Measurements from ENCODE around the gene LYG1.
"Not testable (repeated sequence)": the region's sequence is repeated elsewhere in the genome, so short reads cannot be mapped to it uniquely, and the experiment has no call there.

Gene LYG1

DNA sequence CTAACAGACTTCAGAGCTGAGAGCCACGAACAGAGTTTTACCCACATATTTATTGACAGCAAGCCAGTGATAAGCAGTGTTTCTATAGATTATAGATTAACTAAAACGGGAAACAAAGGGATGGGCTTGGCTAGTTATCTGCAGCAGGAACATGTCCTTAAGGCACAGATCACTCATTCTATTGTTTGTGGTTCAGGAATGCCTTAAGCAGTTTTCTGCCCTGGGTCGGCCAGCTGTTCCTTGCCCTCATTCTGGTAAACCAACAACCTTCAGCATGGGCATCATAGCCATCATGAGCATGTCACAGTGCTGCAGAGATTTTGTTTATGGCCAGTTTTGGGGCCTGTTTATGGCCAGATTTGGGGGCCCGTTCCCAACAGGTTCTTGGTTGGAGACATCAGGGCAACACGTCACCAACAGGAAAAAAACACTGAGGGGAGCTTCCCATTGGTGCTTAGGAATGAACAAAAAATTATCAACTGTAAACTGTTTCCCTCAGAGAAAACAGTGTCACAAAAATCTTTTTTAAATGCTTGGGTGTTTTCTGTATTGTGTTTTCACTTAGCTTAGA, 22.7 kb downstream of the LYG1 start:
- H3K4me3 ChIP-seq (ENCODE audit: low read depth, low read length) = not testable (repeated sequence)

DNA sequence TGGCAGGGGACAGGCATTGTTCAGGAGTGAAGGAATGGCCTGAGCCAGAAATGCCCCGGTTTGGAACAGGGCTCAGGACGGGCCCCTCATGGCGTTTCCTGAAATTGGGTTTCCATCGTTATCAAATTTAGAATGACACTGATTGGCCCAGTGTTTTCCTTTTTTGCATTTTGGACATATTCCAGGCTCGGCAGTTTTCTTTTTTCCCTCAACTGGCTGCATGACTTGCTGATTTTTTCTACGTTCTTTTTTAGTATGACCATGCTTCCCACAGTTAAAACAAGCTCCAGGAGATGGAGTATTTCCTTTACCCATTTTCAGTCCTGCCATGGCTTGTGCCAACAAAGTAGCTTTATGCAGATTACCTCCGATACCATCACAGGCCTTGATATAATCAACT, 25.1 kb downstream of the LYG1 start:
- no peak overlapping the region for H3K4me3 ChIP-seq (ENCODE audit: low read depth, low read length)

- H3K4me3 ChIP-seq (ENCODE audit: low read depth, low read length) = no peak overlapping the region
These were observed 39.8 kb downstream of the LYG1 start for GRCh38 chr2:99261242-99261641.

- no peak overlapping the region for H3K4me3 ChIP-seq (ENCODE audit: low read depth, low read length)
These were observed 40.8 kb downstream of the LYG1 start for GRCh38 chr2:99260184-99260583.

DNA sequence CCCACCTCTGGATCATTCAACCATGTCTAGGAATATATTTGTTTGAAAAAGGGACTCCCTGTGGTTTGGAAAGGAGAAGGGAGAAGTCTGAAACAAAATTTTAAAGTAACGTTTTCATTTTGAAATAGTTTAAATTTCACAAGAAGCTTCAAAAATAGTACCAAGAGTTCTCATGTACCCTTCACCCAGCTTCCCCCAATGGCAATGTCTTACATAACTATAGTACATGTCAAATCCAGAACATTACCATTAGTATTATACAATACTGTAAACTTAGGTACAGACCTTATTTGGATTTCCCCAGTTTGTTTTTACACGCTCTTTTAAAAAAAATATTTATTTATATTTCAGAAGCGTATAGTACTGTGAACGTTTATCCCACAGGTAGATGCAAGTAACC, 41.5 kb downstream of the LYG1 start:
- H3K4me3 ChIP-seq (ENCODE audit: low read depth, low read length) = no peak overlapping the region

- H3K4me3 ChIP-seq (ENCODE audit: low read depth, low read length) = no peak overlapping the region
These were observed 44.3 kb downstream of the LYG1 start for GRCh38 chr2:99256677-99257076.

DNA sequence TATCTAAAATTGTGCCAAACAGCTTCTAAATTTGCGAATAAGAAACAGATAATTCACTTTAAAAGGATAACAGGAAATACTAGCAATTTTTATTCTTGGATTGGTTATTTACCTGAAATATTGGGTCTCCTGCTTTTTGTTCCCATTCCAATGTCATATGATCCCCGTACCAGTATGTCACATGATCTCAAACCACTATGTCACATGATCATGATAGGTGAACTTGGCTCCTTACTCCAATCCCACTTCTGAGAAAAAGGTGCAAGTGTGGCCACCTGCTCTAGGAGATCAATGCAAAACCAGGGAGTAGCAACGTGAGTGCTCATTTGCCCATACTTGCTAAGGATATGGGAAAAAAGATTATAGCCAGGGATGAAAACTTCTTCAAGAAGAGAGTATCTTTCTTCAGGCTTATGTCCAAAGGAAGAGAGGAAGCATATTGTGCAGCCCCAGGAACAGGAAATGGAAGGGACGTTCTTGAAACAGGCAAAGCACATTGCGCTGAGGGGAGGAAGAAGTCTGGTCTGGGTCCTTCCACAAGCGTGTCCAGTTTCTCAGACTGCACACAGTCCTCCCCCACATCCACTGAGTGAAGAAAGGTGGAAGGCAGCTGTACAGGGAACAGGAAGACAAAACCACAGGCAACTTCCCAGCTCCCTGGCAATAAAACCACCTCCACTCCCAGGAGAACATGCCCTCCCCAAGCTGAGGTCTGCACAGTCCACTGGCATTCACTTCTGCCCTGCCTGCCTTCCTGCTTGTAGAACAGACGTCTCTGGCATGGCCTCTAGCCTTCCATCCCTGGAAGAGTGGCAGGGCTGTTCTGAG, 45.3 kb downstream of the LYG1 start, which contains the start of gene LYG2:
Gene LYG2, minus strand, starts transcription at position 176 of the 828 bp plus-strand sequence. CDS start 1,406 bp downstream, outside the sequence.
- no peak within 1 kb of the TSS for H3K4me3 ChIP-seq (ENCODE audit: low read depth, low read length)

- no peak overlapping the region for H3K4me3 ChIP-seq (ENCODE audit: low read depth, low read length)
These were observed 51.0 kb downstream of the LYG1 start for GRCh38 chr2:99249951-99250350.

DNA sequence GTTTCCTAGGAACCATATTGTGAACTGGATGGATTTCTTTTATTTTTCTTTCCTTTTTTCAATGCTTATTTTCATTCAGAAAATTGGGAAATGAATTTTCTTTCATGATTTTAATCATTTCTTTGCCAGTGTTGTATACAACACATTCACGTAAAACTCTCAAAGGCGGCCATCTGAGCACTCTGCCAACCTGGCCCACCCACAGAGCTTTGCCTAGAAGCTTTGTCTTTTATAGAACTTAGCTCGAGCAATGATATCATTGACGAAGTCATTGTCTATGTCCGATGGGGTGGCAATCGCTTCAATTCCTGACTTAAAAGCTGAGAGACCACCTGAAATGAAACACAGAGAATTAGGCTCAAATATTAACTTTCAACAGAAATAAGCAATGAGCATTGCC, 58.8 kb downstream of the LYG1 start:
- no peak overlapping the region for H3K4me3 ChIP-seq (ENCODE audit: low read depth, low read length)

GRCh38 chr2:99240431-99240830, 60.6 kb downstream of the LYG1 start:
- H3K4me3 ChIP-seq (ENCODE audit: low read depth, low read length) = no peak overlapping the region

DNA sequence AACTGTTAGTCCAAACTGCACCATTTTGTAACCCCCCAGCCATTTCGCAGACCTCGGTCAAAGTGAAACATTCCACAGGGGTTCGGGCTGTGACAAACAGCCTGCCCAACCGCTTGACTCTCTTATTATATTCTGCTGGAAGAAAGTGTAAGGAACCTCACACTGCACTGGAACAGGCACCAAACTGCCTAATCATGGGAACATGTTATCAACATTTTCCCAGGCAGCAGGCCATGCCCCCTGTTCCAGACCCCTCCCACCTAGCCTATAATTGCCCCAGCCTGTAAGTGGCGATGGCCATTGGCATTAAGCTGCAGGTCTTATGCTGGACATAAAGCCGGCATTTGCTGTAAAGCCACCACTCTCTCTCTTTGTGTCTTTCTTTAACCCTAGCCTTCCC, 62.4 kb downstream of the LYG1 start:
- H3K4me3 ChIP-seq (ENCODE audit: low read depth, low read length) = no peak overlapping the region

Data from iPS-11a (cell line).